ENCODE data around the gene VDR.

VDR gene

DNA sequence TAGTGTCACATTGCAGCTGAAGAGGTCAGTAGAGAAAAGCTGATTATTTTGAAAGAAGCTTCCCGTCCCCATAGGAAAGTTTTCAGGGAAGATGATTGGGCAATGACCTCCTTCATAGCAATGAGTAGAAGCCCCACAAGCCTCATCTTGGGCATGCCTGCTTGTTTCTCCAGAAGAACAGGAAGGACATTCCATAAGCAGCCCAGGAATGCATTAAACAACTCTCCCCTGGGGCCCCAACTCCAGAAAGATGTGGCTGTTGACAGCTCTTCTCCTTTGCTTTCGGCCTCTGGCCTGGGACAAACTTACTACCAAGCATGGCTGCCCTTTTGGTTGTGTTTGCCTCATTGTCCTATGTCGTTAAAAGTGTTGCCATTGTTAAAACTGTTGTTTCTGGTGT, 5.7 kb upstream of the VDR start:
- H3K4me3 ChIP-seq (ENCODE audit: low read depth, low read length), result no peak overlapping the region
- DNase-seq (ENCODE audit: low read depth), result no peak
- TF ChIP-seq, protein P1, sequence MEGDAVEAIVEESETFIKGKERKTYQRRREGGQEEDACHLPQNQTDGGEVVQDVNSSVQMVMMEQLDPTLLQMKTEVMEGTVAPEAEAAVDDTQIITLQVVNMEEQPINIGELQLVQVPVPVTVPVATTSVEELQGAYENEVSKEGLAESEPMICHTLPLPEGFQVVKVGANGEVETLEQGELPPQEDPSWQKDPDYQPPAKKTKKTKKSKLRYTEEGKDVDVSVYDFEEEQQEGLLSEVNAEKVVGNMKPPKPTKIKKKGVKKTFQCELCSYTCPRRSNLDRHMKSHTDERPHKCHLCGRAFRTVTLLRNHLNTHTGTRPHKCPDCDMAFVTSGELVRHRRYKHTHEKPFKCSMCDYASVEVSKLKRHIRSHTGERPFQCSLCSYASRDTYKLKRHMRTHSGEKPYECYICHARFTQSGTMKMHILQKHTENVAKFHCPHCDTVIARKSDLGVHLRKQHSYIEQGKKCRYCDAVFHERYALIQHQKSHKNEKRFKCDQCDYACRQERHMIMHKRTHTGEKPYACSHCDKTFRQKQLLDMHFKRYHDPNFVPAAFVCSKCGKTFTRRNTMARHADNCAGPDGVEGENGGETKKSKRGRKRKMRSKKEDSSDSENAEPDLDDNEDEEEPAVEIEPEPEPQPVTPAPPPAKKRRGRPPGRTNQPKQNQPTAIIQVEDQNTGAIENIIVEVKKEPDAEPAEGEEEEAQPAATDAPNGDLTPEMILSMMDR (IDR thresholded peaks at IDR 0.05; ENCODE audit: insufficient read depth, low read depth, low read length, missing control alignments), result no peak

DNA sequence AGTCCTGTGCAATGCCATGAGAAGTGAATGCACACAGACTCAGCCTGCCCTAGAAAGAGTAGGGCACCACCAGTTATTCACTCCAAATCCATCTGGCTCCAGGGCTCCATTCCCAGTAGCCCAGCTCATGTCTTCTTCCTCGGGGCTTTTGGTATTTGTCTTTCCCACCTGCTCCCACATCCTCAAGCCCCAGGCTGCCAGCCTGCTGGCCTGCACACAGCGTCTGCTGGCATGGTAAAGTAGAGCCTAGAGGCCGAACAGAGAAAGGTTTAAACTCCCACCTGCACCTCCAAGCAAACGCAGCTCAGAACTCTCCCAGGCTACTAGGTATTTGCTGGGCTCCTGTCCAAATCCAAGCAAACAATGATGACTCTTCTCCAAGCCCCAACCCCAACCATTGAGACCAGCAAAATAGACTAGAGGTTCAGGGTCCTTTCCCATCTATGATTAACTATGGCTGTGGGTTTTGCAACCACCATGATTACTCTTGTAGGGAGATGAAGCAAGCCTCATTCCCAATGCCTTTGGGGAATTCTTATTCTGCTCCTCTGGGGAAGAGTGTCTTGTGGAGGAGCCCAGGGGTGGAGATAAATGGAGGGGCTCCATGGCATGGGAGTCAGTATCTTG, 5.2 kb upstream of the VDR start:
- TF ChIP-seq, protein P1 (IDR thresholded peaks at IDR 0.05; ENCODE audit: insufficient read depth, low read depth, low read length, missing control alignments), result no peak
- no peak overlapping the region for H3K4me3 ChIP-seq (ENCODE audit: low read depth, low read length)
- DNase-seq (ENCODE audit: low read depth), result no peak

DNA sequence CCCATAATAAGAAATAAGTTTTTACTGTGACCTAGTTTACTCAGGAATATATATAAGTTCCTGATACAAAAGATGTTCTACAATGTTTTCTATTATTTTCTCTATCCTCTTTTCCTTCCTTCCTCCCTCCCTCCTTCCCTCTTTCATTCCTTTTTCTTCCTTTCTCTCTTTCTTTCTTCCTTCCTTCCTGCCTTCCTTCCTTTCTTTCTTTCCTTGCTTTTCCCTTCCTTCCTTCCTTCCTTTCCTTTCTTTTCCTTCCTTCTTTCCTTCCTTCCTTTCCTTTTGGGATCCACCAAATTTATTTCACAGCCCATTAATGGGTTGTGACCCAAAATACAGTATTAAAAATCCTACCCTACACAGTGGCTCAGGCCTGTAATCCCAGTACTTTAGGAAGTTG, 3.9 kb upstream of the VDR start:
- no peak for DNase-seq (ENCODE audit: low read depth)
- TF ChIP-seq, protein P1 (IDR thresholded peaks at IDR 0.05; ENCODE audit: insufficient read depth, low read depth, low read length, missing control alignments), result no peak

DNA sequence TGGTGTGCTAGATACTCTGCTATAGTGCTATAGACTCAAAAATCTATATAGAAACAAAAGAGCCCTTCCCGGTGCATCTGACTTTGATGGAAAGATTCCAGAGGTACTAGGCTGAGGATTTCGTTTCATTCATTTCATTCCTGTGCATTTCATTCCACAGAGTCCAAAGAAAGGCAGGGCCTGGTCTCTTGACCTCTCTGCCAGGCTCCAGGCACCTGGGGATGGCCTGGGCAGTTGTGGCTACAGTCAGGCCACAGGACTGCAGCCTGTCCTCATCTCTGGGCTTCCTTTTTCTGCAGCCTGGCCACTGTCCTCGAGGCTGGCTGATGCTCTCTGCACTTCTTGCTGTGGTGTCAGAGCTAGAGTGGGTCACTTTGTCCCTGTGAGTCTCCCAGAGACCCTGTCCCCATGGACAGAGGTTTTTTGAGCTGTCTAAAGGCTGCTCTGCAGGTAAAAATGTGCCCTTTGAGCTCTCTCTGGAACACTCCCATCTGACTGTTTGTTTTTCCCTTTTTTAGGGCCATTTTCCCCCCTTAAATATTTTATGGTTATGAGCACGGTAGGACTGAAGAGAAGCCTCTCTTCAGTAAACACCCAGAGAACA, 3.2 kb upstream of the VDR start:
- DNase-seq (ENCODE audit: low read depth), result no peak
- no peak overlapping the region for H3K4me3 ChIP-seq (ENCODE audit: low read depth, low read length)
- TF ChIP-seq, protein P1 (IDR thresholded peaks at IDR 0.05; ENCODE audit: insufficient read depth, low read depth, low read length, missing control alignments), result no peak

More for the DNA sequence above, 3.9 kb upstream of the VDR start:
- H3K4me3 ChIP-seq (ENCODE audit: low read depth, low read length), result no peak overlapping the region

DNA sequence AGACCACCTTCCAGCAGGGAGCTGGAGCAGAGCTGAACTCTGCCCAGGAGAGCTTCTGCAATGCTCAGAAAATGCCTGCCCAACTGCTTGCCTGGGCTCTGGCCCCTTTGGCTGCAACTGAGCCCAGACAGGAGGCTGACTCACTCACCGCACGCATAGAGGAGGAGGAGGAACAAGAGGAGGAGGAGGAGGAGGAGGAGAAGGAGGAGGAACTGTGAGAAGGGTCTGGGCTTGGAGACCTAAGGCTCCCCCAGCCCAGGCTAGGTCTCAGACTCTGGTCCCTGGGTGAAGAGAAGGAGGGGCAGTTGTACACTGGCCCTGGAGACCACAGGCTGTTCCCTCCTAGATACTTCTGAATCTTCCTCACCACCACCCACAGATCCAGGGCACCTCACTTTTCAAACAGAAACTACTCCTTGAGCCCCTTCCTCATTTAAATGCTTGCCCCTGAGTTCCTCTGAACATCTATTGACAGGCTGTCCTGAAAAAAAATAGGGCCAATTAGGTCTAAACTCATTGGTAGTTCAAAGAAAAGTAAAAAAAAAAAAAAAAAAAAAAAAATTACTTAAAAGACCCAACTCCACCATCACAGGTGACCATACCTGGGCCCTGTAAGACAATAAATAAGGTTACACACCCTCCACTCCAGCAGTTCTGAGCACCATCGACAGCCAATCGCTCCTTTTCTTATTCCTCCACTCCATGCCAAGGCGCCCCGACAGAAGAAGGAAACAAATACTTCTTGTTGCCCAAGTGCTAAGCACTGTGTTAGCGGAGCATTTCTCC, 674 bp downstream of the VDR start:
- peak; percentile 42 for DNase-seq (ENCODE audit: low read depth)
- TF ChIP-seq, protein P1 (IDR thresholded peaks at IDR 0.05; ENCODE audit: insufficient read depth, low read depth, low read length, missing control alignments), result no peak
- H3K4me3 ChIP-seq (ENCODE audit: low read depth, low read length), result peak overlapping the region; percentile 75

DNA sequence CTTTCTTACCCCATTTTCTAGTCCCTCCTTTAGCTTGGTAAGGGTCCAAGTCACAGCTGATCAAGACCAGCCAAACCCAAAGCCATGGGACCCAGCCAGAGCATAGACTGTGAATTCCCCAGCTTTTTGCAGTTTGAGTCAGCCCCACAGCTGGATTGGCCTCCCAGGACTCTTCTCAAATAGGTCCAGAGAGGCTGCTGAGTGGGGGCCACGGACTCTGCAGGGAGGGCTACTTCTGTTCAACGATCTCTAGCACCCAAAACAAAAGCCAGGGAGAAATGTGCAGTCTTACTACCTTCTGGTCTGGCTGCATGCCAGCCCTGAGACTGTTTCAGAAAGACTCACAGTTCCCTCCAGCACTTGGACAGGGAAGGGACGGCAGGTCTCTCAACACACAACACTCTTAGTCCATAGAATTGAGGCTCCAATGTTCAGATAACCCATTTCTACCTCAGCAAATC, 1.6 kb downstream of the VDR start:
- peak overlapping the region; percentile 75 for H3K4me3 ChIP-seq (ENCODE audit: low read depth, low read length)
- DNase-seq (ENCODE audit: low read depth), result peak; percentile 63
- TF ChIP-seq, protein P1 (IDR thresholded peaks at IDR 0.05; ENCODE audit: insufficient read depth, low read depth, low read length, missing control alignments), result no peak

All from GM12865 (cell line).